Measurements from ENCODE around the gene ZNF768.

- no peak for TF ChIP-seq CTCF (IDR thresholded peaks at IDR 0.05)
- TF ChIP-seq POLR2A (IDR thresholded peaks at IDR 0.05): no peak
- TF ChIP-seq POLR2AphosphoS5 (IDR thresholded peaks at IDR 0.05; ENCODE audit: insufficient read depth in 1 of 2, low read depth in 1 of 2): no peak
These were observed 7.8 kb downstream of the ZNF768 start for GRCh38 chr16:30518552-30518951.

Data from vagina (tissue), 2 donors.